Stimulated activated CD8-positive, alpha-beta memory T cell treated with anti-CD3 and anti-CD28 coated beads, Interleukin-4, amount 100 ng/mL, for 4 hours (primary cell): ENCODE results near the gene PDILT.

Experiments
- DNase-seq, 2 donors: peaks; one replicate each; pipeline ENCODE4 v3.0.0-alpha.2; 2020; ENCODE audit warnings: low read depth in 2 of 2, low spot score in 1 of 2

The PDILT gene

GRCh38 chr16:20409398-20410120 lies 5.0 kb upstream of the PDILT start, which contains the start of gene ACSM5:
Gene ACSM5 (plus strand): TSS chr16:20409534. CDS start chr16:20411485, 1,951 bp downstream.
- no peak for DNase-seq

- DNase-seq: no peak
These were observed 1.9 kb downstream of the PDILT start for GRCh38 chr16:20402651-20403050.

DNA sequence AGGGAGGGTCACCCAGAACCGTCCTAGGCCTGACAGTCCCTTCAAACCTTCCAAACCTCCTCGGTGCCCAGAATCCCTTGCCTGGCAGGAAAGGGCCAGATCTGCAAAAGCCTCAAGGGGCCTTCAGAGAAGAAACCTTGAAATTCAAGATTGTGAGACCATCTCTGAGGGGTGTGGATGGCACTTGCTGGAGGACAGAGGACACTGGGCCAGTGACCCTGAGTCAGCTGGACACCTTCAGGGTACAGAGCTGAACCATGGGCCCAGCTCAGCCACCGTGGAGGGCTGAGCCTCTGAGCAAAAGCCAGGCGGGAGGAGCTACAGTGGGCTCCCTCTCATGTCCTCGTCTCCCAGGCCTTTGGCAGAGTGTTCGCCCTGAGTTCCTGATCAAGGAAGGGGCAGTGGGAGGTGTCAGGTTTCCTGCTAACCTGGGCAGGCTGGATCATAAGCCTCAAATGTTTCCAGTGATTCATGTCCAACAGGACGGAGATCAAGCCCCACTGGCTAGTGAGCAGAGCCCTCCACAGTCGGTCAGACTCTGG lies 3.0 kb downstream of the PDILT start:
- no peak for DNase-seq

GRCh38 chr16:20401066-20401465 lies 3.5 kb downstream of the PDILT start:
- no peak for DNase-seq

GRCh38 chr16:20399185-20399584 lies 5.4 kb downstream of the PDILT start:
- no peak for DNase-seq

- DNase-seq: no peak
These were observed 5.9 kb downstream of the PDILT start for GRCh38 chr16:20398603-20399002.

DNA sequence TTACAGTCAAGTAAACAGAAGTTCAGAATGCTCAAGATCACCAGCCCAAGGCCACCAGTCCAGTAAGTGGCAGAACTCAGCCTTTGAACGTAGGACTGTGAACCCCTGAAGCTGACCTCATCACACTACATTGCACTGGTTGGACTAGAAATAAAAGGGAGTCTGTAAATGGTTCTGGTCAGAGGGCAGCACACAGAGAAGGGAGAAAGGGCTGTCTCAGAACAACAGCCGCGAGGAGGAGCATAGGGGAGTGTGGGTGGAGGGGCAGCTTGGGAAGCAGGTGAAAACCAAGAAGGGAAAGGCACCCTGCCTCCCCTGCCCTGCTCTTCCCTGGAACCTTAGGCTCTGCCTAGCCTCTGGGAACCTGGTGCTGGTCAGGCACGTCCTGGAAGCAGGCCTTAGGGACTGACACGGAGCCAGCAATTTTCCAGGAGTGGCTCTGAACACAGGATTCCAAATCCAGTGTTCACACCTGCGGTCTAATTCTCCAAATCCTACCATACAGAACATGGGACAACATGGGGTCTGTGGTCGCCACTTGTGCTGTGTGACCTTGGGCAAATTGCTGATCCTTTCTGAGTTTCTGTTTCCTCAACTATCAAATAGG lies 7.0 kb downstream of the PDILT start:
- DNase-seq: no peak

DNA sequence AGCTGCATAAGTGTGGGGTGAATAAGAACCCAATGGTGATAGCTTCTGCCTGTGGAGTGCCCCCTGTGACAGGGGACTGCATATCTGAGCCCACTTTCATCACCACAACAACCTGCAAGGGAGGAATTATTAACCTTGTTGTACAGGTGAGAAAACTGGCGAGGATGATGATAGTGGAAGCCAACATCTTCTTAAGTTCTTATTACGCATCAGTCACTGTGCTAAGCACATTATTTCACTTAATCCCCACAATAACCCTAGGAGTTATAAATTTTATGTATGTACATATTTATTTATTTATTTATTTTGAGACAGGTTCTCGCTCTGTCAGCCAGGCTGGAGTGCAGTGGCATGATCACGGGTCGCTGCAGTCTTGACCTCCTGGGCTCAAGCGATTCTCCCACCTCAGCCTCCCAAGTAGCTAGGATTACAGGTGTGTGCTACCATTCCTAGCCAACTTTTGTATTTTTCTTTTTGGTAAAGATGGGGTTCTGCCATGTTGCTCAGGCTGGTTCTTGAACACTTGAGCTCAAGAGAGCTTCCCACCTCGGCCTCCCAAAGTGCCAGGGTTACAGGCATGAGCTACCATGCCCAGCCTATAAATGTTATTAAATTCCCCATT lies 7.6 kb downstream of the PDILT start:
- no peak for DNase-seq

GRCh38 chr16:20395946-20396345 lies 8.6 kb downstream of the PDILT start:
- DNase-seq: no peak

DNA sequence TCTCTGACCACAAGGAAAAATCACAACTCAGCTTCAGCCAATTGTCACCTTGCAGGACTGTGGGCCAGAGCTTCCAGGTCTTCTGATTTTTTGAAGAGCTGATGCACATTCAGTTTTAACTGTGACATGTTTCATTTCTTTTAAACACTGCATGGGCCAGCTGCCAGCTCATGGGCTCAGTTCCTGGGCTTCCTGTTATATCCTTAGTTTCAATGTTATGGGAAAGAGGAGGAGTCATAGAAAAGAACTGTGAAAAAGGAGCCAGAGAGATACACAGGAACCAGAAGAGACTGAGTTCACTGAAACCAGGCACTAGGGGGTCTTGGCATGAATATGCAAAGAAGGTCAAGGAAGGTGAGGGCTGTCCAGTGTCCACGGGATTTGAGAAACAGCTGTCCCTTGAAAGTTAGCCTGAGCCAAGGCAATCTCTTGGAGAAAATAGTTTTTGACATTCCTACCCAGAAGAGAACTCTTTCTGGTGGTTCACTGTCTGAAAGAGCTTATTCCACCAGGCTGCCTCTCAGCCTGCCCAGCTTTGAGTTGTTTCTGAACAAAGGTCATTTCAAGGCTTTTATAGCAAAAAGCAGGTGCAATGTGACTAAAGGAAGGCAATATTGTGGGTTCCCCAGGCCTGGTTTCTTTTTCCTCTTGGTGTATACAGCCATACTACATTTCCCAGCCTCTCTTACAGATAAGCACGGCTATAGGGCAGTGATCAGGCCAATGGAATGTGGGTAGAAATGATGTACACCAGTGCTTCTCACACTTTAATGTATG lies 10.5 kb downstream of the PDILT start:
- DNase-seq: no peak

- no peak for DNase-seq
These were observed 13.5 kb downstream of the PDILT start for GRCh38 chr16:20391045-20391444.

GRCh38 chr16:20388854-20389253 lies 15.7 kb downstream of the PDILT start:
- DNase-seq: no peak

GRCh38 chr16:20387978-20388377 lies 16.6 kb downstream of the PDILT start:
- no peak for DNase-seq

DNA sequence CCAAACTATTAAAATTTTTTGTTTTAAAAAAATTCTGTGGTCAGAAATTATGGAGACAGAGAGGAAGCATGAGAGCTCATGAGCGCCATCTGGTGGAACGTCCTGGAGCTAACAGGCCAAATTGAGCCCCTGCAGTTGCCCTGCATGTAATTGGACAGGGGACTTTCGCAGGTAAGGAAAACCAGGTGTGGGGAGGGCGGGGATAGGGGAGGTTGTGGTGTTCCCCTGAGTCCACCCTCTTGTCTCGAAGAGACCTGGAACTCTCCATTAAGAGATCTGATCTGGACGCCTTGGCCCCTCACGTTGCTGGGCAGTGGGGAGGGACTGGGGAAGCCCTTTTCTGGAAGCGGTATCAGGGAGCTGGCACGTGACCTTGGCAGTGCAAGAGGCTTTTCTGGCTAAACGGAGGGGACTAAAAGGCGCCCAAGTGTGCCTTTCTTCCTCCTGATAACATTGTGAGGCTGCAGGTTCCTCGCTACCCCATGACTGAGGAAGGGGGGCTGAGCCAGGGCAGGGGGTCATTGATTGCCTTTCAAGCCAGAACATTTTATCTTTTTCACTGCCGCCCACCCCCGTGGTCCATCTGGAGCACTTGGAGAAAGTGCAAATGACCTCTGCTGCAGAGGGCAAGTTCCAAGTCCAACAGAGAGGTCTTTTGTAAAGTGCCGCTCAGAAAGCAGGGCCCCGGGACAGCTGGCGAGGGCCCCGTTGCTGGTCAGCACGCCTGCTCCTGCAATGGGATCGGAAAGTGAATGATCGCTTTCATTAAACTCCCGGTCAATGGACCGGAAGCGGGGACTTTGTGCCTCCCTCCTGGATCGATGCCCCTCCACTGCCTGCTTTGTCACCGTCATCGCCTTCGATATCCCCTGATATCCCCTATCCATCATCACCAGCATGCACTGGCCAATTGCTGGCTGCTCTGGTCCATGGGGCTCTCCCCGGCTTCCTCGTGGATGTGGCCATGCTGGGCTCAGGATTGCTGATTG lies 18.4 kb downstream of the PDILT start:
- peak; percentile 3 to 24 for DNase-seq

GRCh38 chr16:20383106-20384029 lies 21.2 kb downstream of the PDILT start:
- no peak for DNase-seq

GRCh38 chr16:20382202-20382948 lies 22.2 kb downstream of the PDILT start:
- DNase-seq: no peak

- no peak for DNase-seq
These were observed 23.8 kb downstream of the PDILT start for GRCh38 chr16:20380782-20381181.

DNA sequence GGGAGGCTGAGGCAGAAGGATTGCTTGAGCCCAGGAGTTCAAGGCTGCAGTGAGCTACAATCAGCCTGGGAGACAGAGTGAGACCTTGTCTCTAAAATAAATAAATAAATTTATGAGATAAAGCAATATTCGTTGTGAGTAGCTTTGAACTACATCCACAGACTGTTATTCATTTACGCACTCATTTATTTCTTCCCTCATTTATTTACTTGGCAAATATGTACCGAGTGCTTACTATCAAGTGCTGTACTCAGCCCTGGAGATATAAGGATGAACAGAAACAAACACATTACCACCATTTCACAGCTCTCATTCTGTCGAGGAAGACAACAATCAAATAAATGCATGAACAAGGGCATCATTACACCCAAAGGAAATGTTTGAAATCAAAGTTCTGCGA lies 27.4 kb downstream of the PDILT start:
- DNase-seq: no peak
